Right forelimb (tissue), 1 donor: Measurements from ENCODE around the gene PDGFB.
"Not testable (repeated sequence)": the region's sequence is repeated elsewhere in the genome, so short reads cannot be mapped to it uniquely, and the experiment has no call there.

Experiments used
- DNase-seq: peaks from one replicate; pipeline ENCODE4 v3.0.0-alpha.2; 2018

PDGFB gene

DNA sequence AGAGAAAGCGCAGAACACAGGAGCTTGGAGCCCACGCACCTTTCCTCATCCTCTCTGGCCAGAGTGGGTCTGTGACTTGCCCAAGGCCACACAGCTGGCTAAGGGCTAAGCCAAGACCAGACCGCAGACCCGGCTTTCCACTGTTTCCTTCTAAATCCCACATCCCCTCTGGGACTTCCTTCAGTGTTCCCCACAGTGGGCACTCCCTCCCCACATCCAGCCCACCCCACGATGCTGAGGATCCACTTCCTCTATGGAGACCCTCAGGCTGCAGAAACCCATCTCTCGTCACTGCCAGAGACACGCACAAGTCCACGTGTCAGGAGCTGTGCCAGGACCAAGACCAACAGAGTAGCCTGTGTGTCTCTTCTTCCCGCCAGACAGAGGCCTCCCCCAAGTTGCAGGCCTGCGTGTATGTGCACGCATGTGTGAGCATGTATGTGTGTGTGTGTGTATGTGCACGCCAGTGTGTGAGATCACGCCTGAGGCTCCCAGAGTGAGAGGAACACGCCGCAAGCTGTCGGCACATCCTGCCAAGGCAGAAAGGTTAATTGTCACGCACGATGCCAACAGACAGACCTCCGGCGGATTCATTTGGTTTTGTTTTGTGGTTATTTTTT, 21.6 kb downstream of the PDGFB start:
- peak; percentile 35 for DNase-seq

GRCh38 chr22:39221999-39222686, 22.6 kb downstream of the PDGFB start:
- peak; percentile 16 for DNase-seq

DNA sequence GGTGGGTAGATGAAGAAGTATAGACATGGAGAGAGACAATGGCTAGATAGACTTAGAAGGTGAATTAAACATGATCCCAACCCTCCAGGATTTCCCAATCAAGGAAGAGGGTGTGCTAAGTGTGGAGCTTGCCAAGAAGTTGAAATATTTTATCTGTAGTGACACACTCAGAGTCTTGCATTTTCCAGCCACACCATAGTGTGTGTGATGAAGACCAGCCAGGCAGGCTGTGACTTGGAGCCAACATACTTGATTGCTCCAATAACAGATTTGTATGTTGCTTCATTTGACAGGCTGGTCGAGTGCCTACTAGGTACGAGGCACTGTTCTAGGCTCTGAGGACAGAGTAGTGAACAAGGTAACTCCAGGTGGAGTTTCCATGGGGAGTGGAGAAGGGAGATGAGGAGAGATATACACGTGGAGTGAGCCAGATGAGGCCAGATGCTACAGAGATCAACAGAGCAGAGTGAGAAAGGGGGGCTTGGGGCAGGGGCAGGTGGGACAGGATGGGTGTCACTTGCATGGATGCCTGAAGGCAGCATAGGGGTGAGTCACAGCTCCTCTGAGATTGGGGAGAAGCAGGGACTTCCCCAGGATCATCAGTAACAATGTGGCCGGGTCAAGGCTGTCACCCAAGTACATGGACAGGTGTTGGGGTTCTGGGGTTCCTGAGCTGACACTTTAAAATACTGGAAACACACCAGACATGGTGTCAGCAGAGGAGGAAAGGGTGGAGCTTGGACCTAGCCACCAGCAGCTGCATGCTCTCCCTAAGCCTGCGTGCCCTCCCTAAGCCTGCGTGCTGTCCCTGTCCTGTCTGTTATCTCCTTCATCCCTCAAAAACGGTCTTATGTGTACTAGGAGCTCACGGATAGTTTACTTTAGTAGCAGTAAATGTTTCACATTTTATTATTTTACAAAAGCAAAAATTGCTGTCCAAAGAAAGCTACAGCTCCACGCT, 23.6 kb downstream of the PDGFB start:
- no peak for DNase-seq

DNA sequence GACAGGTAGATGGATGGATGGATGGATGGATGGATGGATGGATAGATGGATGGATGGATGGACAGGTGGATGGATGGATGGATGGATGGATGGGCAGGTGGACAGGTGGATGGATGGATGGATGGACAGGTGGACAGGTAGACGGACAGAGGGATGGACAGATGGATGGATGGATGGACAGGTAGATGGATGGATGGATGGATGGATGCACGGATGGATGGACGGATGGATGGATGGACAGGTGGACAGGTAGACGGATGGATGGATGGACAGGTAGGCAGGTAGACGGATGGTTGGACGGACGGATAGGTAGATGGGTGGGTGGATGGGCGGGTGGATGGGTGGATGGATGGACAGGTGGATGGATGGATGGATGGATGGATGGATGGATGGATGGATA, 24.3 kb downstream of the PDGFB start:
- DNase-seq = no peak

DNA sequence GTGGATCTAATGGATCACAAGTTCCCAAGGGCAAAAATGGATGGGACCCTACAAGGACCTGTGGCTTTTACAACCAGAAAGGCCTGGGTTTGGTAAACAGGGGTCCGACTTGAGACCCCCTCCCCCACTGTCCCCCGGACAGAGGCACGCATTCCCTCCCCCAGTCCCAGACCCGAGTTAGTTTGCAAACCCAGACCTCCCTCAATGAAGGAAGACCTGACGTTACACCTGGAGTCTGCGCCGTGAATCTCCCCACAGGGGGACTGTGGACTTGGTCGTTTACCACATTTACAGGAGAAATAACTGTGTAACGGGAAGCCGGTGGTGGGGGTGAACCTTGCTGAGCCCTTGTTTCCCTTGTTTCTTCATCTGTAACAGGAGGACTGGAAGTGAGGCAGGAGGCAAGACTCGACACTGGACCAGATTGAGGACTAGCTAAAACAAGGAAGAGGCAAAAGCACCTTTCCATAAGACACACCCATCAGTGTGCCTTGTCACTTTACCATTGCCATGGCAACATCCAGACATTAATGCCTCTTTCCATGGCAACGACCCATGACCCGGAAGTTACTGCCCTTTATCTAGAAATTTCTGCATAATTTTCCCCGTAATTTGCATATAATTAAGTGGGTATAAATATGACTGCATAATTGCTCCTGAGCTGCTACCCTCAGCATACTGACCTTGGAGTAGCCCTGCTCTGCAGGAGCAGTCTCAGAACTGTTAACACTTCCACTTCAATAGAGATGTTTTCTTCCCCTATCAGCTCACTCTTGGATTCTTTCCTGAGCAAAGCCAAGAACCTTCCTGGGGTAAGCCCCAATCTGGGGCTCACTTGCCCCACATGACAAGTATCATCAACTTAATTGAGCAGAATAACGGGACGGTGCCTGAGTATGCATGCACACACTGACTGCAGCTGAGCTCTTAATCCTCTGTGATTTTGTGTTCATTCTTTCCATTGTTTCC, 25.4 kb downstream of the PDGFB start:
- no peak for DNase-seq

- DNase-seq = not testable (repeated sequence)
Observed at GRCh38 chr22:39218432-39218831, 26.4 kb downstream of the PDGFB start.

GRCh38 chr22:39216143-39216490, 28.7 kb downstream of the PDGFB start:
- DNase-seq = no peak

DNA sequence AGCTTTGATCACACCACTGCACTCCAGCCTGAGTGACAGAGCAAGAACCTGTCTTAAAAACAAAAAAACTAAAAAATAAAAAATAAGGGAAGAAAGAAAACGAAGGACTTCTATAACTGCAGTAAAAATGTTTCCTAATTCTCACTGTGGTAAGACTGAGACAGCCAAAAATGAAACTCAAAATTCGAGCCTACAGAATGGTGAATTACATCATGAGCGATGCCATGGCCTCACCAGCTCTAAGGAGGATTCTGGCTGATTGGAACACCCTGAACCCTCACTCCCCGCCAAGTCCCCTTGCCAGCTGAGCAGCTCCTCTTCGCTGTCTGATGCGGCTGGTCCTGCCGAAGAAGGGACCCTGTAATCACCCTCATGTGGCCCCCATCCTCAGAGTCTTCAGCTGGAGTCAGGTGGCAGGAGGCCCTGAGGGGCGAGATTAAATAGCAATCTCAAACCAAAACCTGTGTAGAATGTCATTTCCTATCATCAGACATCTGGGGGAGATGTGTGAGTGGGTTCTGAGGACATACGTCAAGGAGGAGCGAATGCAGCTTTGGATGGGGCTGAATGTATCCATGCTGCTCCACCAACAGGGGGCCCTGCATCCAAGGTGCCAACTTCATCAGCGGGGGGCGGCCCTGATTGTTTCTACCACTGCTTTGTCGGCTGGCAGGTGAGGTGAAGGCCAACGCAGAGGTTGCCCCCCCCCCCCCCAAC, 29.2 kb downstream of the PDGFB start:
- DNase-seq = no peak

- no peak for DNase-seq
Observed at GRCh38 chr22:39215070-39215396, 29.7 kb downstream of the PDGFB start.

DNA sequence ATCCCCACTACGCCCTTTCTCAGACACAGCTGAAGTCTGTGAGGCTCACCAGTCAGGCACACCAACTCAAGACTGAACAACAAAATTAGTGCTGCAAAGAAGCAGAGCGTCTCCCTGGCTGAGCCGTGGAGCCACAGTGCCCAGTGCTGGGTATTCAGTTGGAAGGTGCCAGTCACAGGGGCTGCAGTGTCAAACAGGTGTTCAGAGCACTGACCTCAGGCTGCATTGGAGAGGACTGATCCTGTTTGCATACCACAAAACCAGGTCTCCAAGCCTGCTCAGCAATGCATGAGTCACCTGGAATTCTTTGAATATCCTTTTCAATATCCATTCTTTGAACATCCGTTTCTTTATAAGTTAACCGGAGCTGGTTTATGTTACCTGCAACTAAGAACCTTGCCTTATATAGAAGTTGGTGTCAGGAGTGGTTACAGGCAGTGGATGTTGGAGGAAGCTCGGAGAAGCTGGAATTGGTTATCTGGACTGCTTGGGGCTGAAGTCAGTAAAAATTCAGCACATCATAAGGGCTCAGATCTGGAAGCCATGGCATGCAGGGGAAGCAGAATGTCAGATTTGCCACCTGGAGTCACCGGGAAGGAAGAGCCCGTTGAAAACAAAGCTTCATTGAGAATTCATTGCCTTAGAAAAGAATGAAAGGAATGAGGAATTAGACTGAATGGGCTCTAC, 30.3 kb downstream of the PDGFB start:
- no peak for DNase-seq

- DNase-seq = no peak
Observed at GRCh38 chr22:39214006-39214382, 30.8 kb downstream of the PDGFB start.

- DNase-seq = no peak
Observed at GRCh38 chr22:39212721-39213376, 31.9 kb downstream of the PDGFB start.

- DNase-seq = no peak
Observed at GRCh38 chr22:39209756-39210155, 35.0 kb downstream of the PDGFB start.

- DNase-seq = no peak
Observed at GRCh38 chr22:39208013-39208680, 36.6 kb downstream of the PDGFB start.

DNA sequence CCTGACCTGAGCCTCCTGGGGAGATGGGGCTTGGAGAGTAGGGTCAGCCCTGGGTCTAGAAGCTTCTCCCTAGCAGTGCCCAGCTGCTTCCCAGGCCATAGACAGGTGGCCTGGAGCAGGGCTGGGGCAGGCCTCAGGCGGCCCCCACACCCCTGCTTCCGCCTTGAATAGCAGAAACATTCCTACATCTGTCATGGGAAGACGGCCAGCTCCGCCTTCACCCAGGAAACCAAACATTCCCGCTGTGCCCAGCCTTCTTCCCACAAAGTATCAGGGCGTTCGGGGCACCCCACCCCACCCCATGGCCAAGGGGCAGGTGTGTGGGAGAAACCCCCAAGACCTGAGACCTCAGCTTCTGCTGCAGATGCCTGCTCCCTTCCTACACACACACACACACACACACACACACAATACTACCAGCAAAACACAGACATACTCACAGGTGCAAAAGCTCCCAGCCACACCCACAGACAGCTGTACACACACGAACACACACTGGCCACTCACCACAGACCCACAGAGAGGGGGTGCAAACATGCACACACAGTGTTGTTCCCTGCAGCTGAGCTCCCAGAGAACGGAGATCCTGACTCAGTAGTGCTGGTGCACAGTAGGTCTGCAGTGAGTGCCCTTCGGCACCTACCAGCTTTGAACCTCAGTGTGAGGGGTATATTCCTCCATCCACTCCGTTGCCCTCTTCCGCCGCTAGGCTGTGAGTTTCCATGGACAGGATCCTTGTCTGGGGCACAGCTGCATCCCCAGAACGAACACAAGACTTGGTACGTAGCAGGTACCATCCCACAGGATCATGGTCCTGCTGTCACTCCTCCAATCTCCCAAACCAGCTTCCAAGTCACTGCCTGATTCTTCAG, 37.4 kb downstream of the PDGFB start:
- DNase-seq = no peak

DNA sequence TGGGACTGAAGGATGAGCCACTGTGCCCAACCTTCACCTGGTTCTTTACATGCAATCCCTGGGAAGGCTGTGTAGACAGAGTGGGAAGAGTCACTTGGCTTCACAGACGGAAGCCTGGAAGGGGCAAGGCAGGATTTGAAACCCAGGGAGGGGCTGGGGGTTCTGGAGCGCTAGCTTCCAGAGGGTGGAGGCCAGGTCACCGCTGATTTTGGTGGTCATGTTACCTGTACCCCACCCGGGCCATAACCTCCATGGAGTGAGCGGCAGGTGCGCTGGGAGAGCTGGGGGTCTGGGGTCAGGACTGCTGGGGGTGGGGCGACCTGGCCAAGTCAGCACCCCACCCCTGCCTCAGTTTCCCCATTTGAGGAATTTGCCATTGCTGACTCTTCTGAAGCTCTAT, 38.3 kb downstream of the PDGFB start:
- DNase-seq = no peak

- DNase-seq = no peak
Observed at GRCh38 chr22:39205344-39206021, 39.3 kb downstream of the PDGFB start.

DNA sequence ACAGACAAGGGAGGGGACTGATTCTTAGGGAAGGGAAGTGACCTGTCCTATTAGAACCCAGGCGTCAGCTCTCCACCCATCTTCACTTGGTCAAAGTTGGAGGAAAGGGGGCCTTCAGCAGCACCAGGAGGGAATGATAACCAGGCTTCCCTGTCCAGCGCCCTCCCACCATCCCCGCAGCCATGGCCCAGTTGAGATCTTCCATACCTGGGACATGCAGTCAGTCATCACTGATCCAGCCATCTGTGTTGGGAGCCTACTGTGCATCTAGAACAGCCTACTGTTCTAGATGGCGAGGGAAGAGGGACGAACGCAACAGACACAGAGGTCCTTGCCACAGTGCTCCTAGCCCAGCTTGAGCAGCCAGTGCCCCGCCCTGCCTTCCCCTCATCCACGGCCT, 40.6 kb downstream of the PDGFB start:
- DNase-seq = no peak

GRCh38 chr22:39197578-39197977, 47.2 kb downstream of the PDGFB start:
- no peak for DNase-seq
